NCI-H128 (cell line): ENCODE data around the gene RALGDS.

ENCODE experiments used
- DNase-seq: peaks from one replicate; lab custom pipeline; 2025; ENCODE audit not compliant: unreplicated experiment; lab: John Stamatoyannopoulos, UW

RALGDS gene

GRCh38 chr9:133151601-133152525 is 30.8 kb upstream of the RALGDS start:
- DNase-seq, result no peak

DNA sequence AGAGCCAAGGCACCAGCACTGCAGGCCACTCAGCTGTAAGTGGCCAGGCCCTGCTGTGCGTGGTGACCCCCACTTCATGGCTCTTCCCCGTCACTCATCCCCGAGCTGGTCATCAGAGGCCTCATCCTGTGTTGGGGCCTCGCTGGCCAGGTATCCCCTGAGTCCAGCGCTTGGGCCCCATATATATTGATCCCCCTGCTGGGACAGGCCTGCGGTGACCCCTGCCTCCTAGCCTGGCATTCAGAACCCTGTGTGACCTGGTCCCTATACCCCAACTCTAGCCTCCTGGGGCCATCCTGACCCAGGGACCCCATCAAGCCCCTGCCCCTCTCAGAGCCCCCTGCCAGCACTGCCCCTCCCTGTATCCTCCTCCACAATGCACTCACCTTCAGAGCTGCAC is 30.0 kb upstream of the RALGDS start:
- DNase-seq, result no peak

- DNase-seq, result peak; percentile 78
Measured at GRCh38 chr9:133149130-133150015, 28.3 kb upstream of the RALGDS start.

GRCh38 chr9:133148199-133149129 is 27.4 kb upstream of the RALGDS start:
- DNase-seq, result no peak

GRCh38 chr9:133147412-133148198 is 26.6 kb upstream of the RALGDS start:
- peak; percentile 60 for DNase-seq

DNA sequence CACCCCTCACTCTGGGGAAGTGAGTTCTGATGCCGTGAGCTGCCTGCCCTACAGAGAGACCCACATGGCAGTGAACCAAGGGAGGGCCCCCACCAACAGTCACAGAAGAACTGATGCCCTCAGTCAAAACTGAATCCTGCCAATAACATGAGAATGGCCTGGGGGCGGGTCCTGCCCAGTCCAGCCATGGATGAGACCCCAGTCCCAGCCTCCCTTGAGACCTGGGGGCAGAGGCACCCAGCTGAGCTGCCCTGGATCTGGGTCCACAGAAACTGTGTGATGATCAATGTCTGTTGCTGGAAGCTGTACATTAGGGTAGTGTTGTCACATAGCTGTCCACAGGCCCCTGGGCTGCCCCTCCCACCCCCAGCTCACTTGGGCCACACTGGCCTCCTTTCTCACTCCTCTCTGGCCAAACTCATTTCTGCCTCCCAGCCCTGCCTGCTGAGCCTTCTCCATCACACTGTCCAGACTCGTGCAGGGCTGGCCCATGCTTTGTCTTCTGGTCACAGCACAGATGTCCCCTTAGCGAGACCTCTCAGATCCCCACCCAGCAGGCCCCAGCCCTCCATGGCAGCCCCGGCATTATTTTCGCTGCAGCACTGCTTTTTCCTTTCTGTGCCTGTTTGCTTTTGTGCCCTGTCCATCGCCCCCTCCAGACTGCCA is 25.8 kb upstream of the RALGDS start:
- DNase-seq, result no peak

DNA sequence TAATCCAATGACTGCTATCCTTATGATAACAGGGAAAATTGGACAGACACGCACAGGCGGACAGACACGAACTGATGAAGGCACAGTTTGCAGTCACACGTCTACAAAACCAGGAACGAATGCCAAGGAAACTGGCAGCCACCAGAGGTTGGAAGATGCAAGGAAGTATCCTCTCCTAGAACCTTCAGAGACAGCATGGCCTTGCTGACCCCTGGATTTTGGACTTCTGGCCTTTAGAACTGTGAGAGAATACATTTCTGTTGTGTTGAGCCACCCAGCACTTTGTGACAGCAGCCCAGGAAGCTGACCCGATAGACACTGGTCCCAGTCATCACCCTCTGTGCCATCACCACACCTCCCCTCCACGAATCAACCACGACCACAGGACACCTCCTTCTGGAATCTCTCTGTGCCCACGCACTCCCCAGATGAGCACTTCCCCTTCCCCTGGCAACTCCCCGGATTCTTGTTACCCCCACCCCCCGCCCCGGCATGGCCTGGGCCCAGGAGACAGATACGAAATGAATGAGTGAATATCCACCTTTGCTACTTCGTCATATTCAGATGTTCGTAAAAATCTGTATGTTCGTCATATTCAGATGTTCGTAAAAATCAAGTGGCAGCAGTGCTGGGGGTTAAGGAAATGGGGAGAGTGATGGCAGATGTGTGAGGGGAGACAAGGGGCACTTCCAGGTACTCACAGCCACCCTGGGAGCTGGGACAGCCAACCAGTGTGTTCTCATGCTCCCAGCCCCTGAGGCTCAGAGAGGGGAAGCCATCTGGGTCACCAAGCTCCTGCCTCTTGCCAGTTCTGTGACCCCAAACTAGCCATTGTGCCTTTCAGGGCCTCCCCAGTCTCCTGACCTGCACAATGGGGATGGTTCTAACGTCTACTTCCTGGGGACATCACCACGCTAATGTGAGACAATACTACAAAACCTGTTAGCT is 24.1 kb upstream of the RALGDS start:
- no peak for DNase-seq

- peak; percentile 34 for DNase-seq
Measured at GRCh38 chr9:133144142-133144903, 23.3 kb upstream of the RALGDS start.

DNA sequence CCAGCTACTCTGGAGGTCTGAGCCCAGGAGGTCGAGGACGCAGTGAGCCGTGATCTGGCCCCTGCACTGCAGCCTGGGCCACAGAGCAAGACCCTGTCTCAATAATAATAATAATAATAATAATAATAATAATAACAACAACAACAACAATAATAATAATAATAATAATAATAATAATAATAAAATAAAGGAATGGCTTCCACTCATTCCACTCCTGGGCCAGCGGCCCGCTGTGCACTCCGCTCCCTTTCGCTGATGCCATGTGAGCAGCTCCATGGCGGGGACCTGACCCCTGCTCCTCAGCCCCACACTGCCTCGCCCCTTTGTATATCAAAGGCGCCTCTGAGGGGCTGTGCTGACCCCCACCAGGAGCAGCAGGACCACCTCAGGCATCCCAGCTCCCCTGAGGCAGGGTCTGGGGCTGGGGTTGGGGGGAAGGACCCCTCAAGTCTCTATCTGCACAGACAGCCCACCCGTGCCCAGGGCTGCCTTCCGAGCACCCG is 22.6 kb upstream of the RALGDS start:
- no peak for DNase-seq

GRCh38 chr9:133142684-133143622 is 21.9 kb upstream of the RALGDS start:
- no peak for DNase-seq

DNA sequence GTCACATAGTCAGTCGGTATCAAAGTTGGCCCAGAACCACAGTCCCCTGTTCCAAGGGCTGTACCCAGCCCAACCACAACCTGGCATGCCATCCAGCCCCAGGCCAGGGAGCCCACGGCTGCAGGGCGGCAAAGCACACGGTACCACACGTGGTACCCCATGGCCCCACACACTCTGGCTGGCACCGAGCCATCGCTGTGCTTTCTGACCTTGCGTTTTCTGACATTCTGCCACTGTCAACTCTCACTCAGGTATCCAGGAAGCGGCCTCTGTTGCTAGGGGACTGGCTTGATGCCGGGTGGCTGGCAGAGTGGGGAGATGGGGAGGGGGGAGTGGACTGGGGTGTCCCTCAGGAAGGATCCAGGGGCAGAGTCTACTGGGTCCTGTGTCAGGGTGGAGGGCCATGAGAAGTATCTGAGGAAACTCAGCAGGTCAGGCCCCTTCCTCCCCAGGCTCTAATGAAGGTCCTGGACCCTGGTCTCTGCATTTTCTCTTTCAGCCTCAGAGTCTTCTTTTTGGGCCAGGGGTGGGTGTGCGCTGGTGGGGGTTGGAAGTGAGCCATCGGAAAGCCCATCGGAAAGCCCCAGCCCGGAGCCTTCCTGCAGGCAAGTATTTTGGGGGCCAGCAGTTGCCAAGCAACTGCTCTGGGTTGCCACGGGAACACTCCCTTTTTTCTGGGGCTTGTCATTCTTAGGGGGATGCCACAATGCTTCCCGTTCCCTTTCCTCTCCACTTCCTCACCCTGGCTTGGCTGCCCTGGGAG is 21.0 kb upstream of the RALGDS start:
- DNase-seq, result no peak

DNA sequence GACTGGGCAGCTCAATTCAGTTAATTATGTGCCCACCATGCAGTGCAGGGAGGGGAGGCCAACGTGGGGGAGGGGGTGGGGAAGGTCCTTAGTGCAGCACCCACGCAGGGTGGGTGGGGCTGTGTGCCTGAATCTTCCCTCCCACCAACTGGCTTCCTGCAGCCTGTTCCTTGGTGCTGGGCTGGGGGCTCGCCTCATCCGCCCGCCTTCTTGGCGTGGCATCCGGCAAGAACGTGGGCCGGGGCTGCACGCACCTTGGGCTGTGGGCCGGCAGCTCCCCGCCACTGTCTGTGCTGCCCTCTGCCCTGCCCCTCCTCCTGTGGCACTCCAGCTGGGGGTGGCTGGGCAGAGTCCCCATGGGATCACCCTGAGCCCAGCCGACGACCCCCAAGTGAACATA is 19.6 kb upstream of the RALGDS start:
- DNase-seq, result no peak

DNA sequence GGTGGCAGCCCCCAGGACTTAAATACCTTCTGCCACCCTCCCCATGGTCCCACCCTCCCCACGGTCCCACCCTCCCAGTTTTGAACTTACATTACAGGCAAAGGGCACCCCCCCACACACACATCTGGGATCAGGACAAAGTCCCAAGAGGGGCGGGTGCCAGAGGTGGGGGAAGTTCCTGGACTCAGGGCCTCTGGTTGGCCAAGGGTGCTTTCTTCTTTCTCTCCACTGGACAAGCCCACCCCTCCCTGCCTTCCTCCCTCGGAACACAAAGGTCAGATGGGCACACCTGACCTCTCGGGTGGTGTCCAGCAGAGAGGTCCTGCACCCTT is 19.1 kb upstream of the RALGDS start:
- DNase-seq, result no peak

- no peak for DNase-seq
Measured at GRCh38 chr9:133139246-133140173, 18.5 kb upstream of the RALGDS start.
